Activated naive CD4-positive, alpha-beta T cell treated with anti-CD3 and anti-CD28 coated beads for 36 hours (primary cell): Measurements from ENCODE around the gene TULP4. TPM values are rescaled to one million over a fixed set of nuclear protein-coding genes. Genes with fewer than 3 reads are reported as not detected.

Experiments
- CTCF ChIA-PET: fragments of 350-600 bp; sonication (Branson Sonifier 250); formaldehyde crosslinking; loops from one replicate; lab custom pipeline; 2021; ENCODE audit warnings: antibody characterized with exemption; lab: Charles Lee
- DNase-seq: peaks from one replicate; pipeline ENCODE4 v3.0.0-alpha.2; 2020
- H3K27ac Mint-ChIP-seq: one replicate; pipeline ENCODE4 v1.8.0; 2021; ENCODE audit warnings: mild to moderate bottlenecking, mixed read lengths
- H3K27me3 Mint-ChIP-seq: one replicate; pipeline ENCODE4 v1.8.0; 2021; ENCODE audit warnings: low read depth, mixed read lengths
- H3K36me3 Mint-ChIP-seq: one replicate; pipeline ENCODE4 v1.8.0; 2021; ENCODE audit warnings: low read depth, mixed read lengths
- H3K4me1 Mint-ChIP-seq: one replicate; pipeline ENCODE4 v1.8.0; 2021; ENCODE audit warnings: low read depth, mixed read lengths
- H3K4me3 Mint-ChIP-seq: one replicate; pipeline ENCODE4 v1.8.0; 2021; ENCODE audit warnings: mild to moderate bottlenecking, moderate library complexity, mixed read lengths
- H3K9me3 Mint-ChIP-seq: one replicate; pipeline ENCODE4 v1.8.0; 2021; ENCODE audit warnings: mixed read lengths
- intact Hi-C: fragments of 100-400 bp; cut with micrococcal nuclease; formaldehyde crosslinking; loops from one replicate; pipeline ENCODE4 v1.15.1; 2023
- total RNA-seq, 2 experiments: library from RNA; stranded (reverse); gene quantifications; one replicate each; pipeline ENCODE4 v1.2.3, GENCODE V29; 2021

TULP4 gene
- total RNA-seq, 2 experiments from 2014 or later, result 17.4 to 17.6 TPM

- intact Hi-C loops, result no loop called here
- CTCF ChIA-PET, result interaction anchor here (0.7 kb wide), 1 partner anchor 91 kb away, joined by 4 read pairs; no protein-coding TSS in a partner anchor
- no peak overlapping the region for H3K4me3 Mint-ChIP-seq
- no peaks in the 10 kb centered on the region for H3K9me3 Mint-ChIP-seq
- H3K27ac Mint-ChIP-seq, result no peak overlapping the region
- H3K36me3 Mint-ChIP-seq, result peaks cover 12% of the 10 kb centered on the region
- H3K4me1 Mint-ChIP-seq, result no peaks in the 10 kb centered on the region
- no peaks in the 10 kb centered on the region for H3K27me3 Mint-ChIP-seq
- DNase-seq, result no peak
Observed at GRCh38 chr6:158497620-158498019, 185.4 kb downstream of the TULP4 start.

DNA sequence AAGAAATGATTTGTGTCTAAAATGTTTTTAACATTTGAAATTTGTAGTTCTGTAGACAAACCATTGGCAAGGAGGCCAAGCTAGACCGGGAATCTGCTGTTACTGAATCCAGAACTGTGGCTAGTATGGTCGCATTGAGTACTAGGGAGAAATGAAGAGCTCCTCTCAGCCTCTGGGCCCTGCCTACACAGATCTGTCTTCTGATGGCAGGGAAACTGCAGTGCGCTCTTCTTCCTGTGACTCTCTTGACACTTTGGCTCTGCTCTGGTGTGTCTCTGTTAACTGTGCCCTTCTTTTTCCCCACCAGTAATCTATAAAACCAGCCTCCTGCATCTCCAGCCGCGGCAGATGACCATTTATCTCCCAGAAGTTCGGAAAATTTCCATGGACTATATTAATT lies 186.1 kb downstream of the TULP4 start:
- peaks cover 16% of the 10 kb centered on the region for H3K36me3 Mint-ChIP-seq
- H3K4me1 Mint-ChIP-seq, result no peaks in the 10 kb centered on the region
- no peak for DNase-seq
- no peak overlapping the region for H3K27ac Mint-ChIP-seq
- no peaks in the 10 kb centered on the region for H3K27me3 Mint-ChIP-seq
- H3K4me3 Mint-ChIP-seq, result no peak overlapping the region
- H3K9me3 Mint-ChIP-seq, result no peaks in the 10 kb centered on the region
- intact Hi-C loops, result no loop called here
- CTCF ChIA-PET, result no interaction called here

GRCh38 chr6:158499601-158500000 lies 187.3 kb downstream of the TULP4 start:
- no peak overlapping the region for H3K4me3 Mint-ChIP-seq
- CTCF ChIA-PET, result interaction anchor here (2.8 kb wide), 1 partner anchor 278 kb away, joined by 9 read pairs; no protein-coding TSS in a partner anchor
- intact Hi-C loops, result no loop called here
- no peak overlapping the region for H3K27ac Mint-ChIP-seq
- no peaks in the 10 kb centered on the region for H3K4me1 Mint-ChIP-seq
- no peaks in the 10 kb centered on the region for H3K9me3 Mint-ChIP-seq
- peaks cover 16% of the 10 kb centered on the region for H3K36me3 Mint-ChIP-seq
- no peak for DNase-seq
- H3K27me3 Mint-ChIP-seq, result no peaks in the 10 kb centered on the region

GRCh38 chr6:158500016-158500735 lies 187.9 kb downstream of the TULP4 start:
- CTCF ChIA-PET, result interaction anchor here (2.8 kb wide), 1 partner anchor 279 kb away, joined by 9 read pairs; no protein-coding TSS in a partner anchor
- no peak for DNase-seq
- Mint-ChIP-seq H3K36me3 (peaks cover 16% of the 10 kb centered on the region), H3K27ac (no peak overlapping the region), H3K4me1 (no peaks in the 10 kb centered on the region), H3K9me3 (no peaks in the 10 kb centered on the region), H3K27me3 (no peaks in the 10 kb centered on the region), H3K4me3 (no peak overlapping the region)
- intact Hi-C loops, result no loop called here

DNA sequence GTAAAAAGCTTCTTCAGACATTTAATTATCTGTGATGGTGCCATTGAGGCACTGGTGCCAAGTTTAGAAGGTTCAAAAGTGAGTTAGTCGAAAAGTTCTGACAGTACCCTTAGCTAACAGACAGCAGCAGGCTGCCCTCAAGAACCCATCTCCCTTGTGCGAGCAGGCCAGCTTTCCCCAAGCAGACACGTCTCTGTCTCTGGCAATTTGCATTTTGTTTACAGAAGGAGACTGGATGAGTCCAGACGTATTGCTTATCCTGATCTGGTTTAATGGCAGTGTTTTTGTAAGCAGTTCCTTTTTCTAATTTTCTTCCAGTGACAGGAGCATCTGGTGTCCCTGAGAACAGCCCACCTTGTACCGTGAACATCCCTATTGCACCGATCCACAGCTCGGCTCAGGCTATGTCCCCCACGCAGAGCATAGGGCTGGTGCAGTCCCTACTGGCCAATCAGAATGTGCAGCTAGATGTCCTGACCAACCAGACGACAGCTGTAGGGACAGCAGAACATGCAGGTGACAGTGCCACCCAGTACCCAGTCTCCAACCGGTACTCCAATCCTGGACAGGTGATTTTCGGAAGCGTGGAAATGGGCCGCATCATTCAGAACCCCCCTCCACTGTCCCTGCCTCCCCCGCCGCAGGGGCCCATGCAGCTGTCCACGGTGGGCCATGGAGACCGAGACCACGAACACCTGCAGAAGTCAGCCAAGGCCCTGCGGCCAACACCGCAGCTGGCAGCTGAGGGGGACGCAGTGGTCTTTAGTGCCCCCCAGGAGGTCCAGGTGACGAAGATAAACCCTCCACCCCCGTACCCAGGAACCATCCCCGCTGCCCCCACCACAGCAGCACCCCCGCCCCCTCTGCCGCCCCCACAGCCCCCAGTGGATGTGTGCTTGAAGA lies 189.3 kb downstream of the TULP4 start:
- DNase-seq, result no peak
- intact Hi-C loops, result no loop called here
- H3K4me3 Mint-ChIP-seq, result no peak overlapping the region
- H3K9me3 Mint-ChIP-seq, result no peaks in the 10 kb centered on the region
- H3K36me3 Mint-ChIP-seq, result peaks cover 16% of the 10 kb centered on the region
- CTCF ChIA-PET, result interaction anchor here (2.8 kb wide), 1 partner anchor 280 kb away, joined by 9 read pairs; no protein-coding TSS in a partner anchor
- H3K27ac Mint-ChIP-seq, result no peak overlapping the region
- H3K4me1 Mint-ChIP-seq, result no peaks in the 10 kb centered on the region
- H3K27me3 Mint-ChIP-seq, result no peaks in the 10 kb centered on the region

DNA sequence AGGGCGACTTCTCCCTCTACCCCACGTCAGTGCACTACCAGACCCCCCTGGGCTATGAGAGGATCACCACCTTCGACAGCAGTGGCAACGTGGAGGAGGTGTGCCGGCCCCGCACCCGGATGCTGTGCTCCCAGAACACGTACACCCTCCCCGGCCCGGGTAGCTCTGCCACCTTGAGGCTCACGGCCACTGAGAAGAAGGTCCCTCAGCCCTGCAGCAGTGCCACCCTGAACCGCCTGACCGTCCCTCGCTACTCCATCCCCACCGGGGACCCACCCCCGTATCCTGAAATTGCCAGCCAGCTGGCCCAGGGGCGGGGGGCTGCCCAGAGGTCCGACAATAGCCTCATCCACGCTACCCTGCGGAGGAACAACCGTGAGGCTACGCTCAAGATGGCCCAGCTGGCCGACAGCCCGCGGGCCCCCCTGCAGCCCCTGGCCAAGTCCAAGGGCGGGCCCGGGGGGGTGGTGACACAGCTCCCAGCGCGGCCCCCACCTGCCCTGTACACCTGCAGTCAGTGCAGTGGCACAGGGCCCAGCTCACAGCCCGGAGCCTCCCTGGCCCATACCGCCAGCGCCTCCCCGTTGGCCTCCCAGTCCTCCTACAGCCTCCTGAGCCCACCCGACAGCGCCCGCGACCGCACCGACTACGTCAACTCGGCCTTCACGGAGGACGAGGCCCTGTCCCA lies 190.1 kb downstream of the TULP4 start:
- peaks cover 16% of the 10 kb centered on the region for H3K36me3 Mint-ChIP-seq
- DNase-seq, result no peak
- H3K27me3 Mint-ChIP-seq, result no peaks in the 10 kb centered on the region
- intact Hi-C loops, result no loop called here
- no peak overlapping the region for H3K27ac Mint-ChIP-seq
- no peaks in the 10 kb centered on the region for H3K9me3 Mint-ChIP-seq
- CTCF ChIA-PET, result no interaction called here
- H3K4me1 Mint-ChIP-seq, result no peaks in the 10 kb centered on the region
- H3K4me3 Mint-ChIP-seq, result no peak overlapping the region

- intact Hi-C loops, result no loop called here
- DNase-seq, result no peak
- no peak overlapping the region for H3K4me3 Mint-ChIP-seq
- no peak overlapping the region for H3K27ac Mint-ChIP-seq
- H3K4me1 Mint-ChIP-seq, result no peaks in the 10 kb centered on the region
- H3K27me3 Mint-ChIP-seq, result no peaks in the 10 kb centered on the region
- no peaks in the 10 kb centered on the region for H3K9me3 Mint-ChIP-seq
- CTCF ChIA-PET, result no interaction called here
- H3K36me3 Mint-ChIP-seq, result peaks cover 16% of the 10 kb centered on the region
Observed at GRCh38 chr6:158503222-158503621, 191.0 kb downstream of the TULP4 start.

- Mint-ChIP-seq H3K27me3 (no peaks in the 10 kb centered on the region), H3K4me3 (no peak overlapping the region), H3K36me3 (peaks cover 13% of the 10 kb centered on the region), H3K27ac (no peak overlapping the region), H3K4me1 (no peaks in the 10 kb centered on the region), H3K9me3 (no peaks in the 10 kb centered on the region)
- intact Hi-C loops, result no loop called here
- CTCF ChIA-PET, result interaction anchor here (0.6 kb wide), 1 partner anchor 117 kb away, joined by 3 read pairs; no protein-coding TSS in a partner anchor
- DNase-seq, result no peak
Observed at GRCh38 chr6:158503846-158504245, 191.6 kb downstream of the TULP4 start.

GRCh38 chr6:158505194-158505593 lies 192.9 kb downstream of the TULP4 start:
- Mint-ChIP-seq H3K4me1 (no peaks in the 10 kb centered on the region), H3K36me3 (peaks cover 10% of the 10 kb centered on the region), H3K4me3 (no peak overlapping the region), H3K27ac (no peak overlapping the region), H3K27me3 (no peaks in the 10 kb centered on the region), H3K9me3 (no peaks in the 10 kb centered on the region)
- no peak for DNase-seq
- CTCF ChIA-PET, result no interaction called here
- intact Hi-C loops, result no loop called here

- Mint-ChIP-seq H3K27ac (no peak overlapping the region), H3K27me3 (no peaks in the 10 kb centered on the region), H3K36me3 (peaks cover 7% of the 10 kb centered on the region), H3K9me3 (no peaks in the 10 kb centered on the region), H3K4me3 (no peak overlapping the region), H3K4me1 (no peaks in the 10 kb centered on the region)
- no peak for DNase-seq
- CTCF ChIA-PET, result no interaction called here
- intact Hi-C loops, result no loop called here
Observed at GRCh38 chr6:158506601-158507000, 194.3 kb downstream of the TULP4 start.

- CTCF ChIA-PET, result interaction anchor here (0.7 kb wide), 1 partner anchor 107 kb away, joined by 3 read pairs; no protein-coding TSS in a partner anchor
- H3K27ac Mint-ChIP-seq, result no peak overlapping the region
- H3K4me3 Mint-ChIP-seq, result no peak overlapping the region
Observed at GRCh38 chr6:158507174-158507573, 194.9 kb downstream of the TULP4 start.

GRCh38 chr6:158508450-158508849 lies 196.2 kb downstream of the TULP4 start:
- H3K4me3 Mint-ChIP-seq, result no peak overlapping the region
- H3K27me3 Mint-ChIP-seq, result no peaks in the 10 kb centered on the region
- H3K27ac Mint-ChIP-seq, result no peak overlapping the region
- no peaks in the 10 kb centered on the region for H3K9me3 Mint-ChIP-seq
- intact Hi-C loops, result no loop called here
- CTCF ChIA-PET, result no interaction called here
- H3K36me3 Mint-ChIP-seq, result peaks cover under 1% of the 10 kb centered on the region
- no peaks in the 10 kb centered on the region for H3K4me1 Mint-ChIP-seq
- DNase-seq, result no peak

More at GRCh38 chr6:158507174-158507573, 194.9 kb downstream of the TULP4 start:
- H3K4me1 Mint-ChIP-seq, result no peaks in the 10 kb centered on the region
- peaks cover 6% of the 10 kb centered on the region for H3K36me3 Mint-ChIP-seq
- intact Hi-C loops, result no loop called here
- no peaks in the 10 kb centered on the region for H3K27me3 Mint-ChIP-seq
- H3K9me3 Mint-ChIP-seq, result no peaks in the 10 kb centered on the region
- DNase-seq, result no peak
